K562 (cell line): ENCODE data around the gene METTL25B. TPM values are rescaled to one million over a fixed set of nuclear protein-coding genes. Genes with fewer than 3 reads are reported as not detected.
A peak's percentile ranks its signal among the peaks of the same experiment; 100 is the strongest.

Source experiments
- ARNT ChIP-seq, 2 experiments: fragments of 450-650 bp; IDR thresholded peaks; 2 replicates each; pipeline ENCODE4 v1.6.1; 2016; ENCODE audit warnings: mild to moderate bottlenecking in 1 of 2
- BCOR ChIP-seq: fragments of 450-650 bp; IDR thresholded peaks from 2 replicates; pipeline ENCODE4 v1.6.1; 2016
- DNMT1 ChIP-seq: fragments of 450-650 bp; IDR thresholded peaks from 2 replicates; pipeline ENCODE4 v1.6.1; 2016; ENCODE audit warnings: antibody characterized with exemption, mild to moderate bottlenecking
- GATAD2B ChIP-seq: fragments of 450-650 bp; IDR thresholded peaks from 2 replicates; pipeline ENCODE4 v1.6.1; 2017; ENCODE audit warnings: mild to moderate bottlenecking, borderline replicate concordance
- HDAC1 ChIP-seq, 2 experiments: fragments of 450-650 bp; IDR thresholded peaks; 2 replicates each; pipeline ENCODE4 v1.6.1; 2016 to 2017; ENCODE audit warnings: inconsistent platforms in 1 of 2, mild to moderate bottlenecking in 1 of 2, moderate library complexity in 1 of 2
- HLTF ChIP-seq: fragments of 450-650 bp; IDR thresholded peaks from 2 replicates; pipeline ENCODE4 v1.6.1; 2016
- NELFE ChIP-seq: IDR thresholded peaks from 2 replicates; pipeline ENCODE4 v1.6.1; 2011; ENCODE audit warnings: mild to moderate bottlenecking; ENCODE audit not compliant: insufficient read depth, insufficient read length
- NR3C1 ChIP-seq: sonication (generic); formaldehyde crosslinking; IDR thresholded peaks from 2 replicates; pipeline ENCODE4 v1.8.1; 2022; ENCODE audit warnings: missing genetic modification reagents
- POLR2A ChIP-seq: fragments of 450-650 bp; conservative IDR thresholded peaks from 2 replicates; pipeline ENCODE4 v1.6.1; 2016
- RUNX1 ChIP-seq: sonication (generic); IDR thresholded peaks from 2 replicates; pipeline ENCODE4 v1.6.1; 2016; ENCODE audit warnings: antibody characterized with exemption, low read depth
- SIN3B ChIP-seq: fragments of 450-650 bp; IDR thresholded peaks from 2 replicates; pipeline ENCODE4 v1.6.1; 2017; ENCODE audit warnings: low read depth, mild to moderate bottlenecking, moderate library complexity
- U2AF1 ChIP-seq: fragments of 200-400 bp; formaldehyde crosslinking; optimal IDR thresholded peaks from 2 replicates; pipeline ENCODE3; 2017; ENCODE audit warnings: mild to moderate bottlenecking, low read depth, low read length, moderate library complexity
- ZNF551 ChIP-seq: fragments of 250-450 bp; sonication (Bioruptor Pico); IDR thresholded peaks from 2 replicates; pipeline ENCODE4 v1.5.0; 2021; ENCODE audit warnings: mild to moderate bottlenecking, moderate library complexity
- ZSCAN32 ChIP-seq: fragments of 450-650 bp; formaldehyde crosslinking; IDR thresholded peaks from 2 replicates; pipeline ENCODE4 v1.4.0; 2020; ENCODE audit warnings: mild to moderate bottlenecking, moderate library complexity
- polyA plus RNA-seq, 8 experiments: library from polyadenylated mRNA; depleted of rRNA in 4 of 8; stranded (reverse) in 5 of 8; unstranded in 3 of 8; fragments of >200 nt; fragmentation: Nextera tagmentation in 2 of 8; fragmentation: Illumina TruSeq in 1 of 8; extraction: Ambion mirVana in 2 of 8; extraction: Trizol in 1 of 8; gene quantifications; 2 replicates each; pipeline versions ENCODE4 v1.2.1 to v1.2.3, GENCODE V29; 2011 to 2014; ENCODE audit warnings: inconsistent platforms in 1 of 8, missing spikeins in 1 of 8
- total RNA-seq, 7 experiments: library from RNA; depleted of rRNA in 6 of 7; stranded (reverse); fragments of >200 nt in 6 of 7; fragmentation: Illumina TruSeq in 2 of 7; extraction: Trizol in 2 of 7; gene quantifications; 2 replicates each; pipeline versions ENCODE4 v1.2.1 to v1.2.3, GENCODE V29; 2011 to 2021; ENCODE audit warnings: low replicate concordance in 1 of 7
- TF ChIP-seq, protein P1 (sequence below): fragments of 250-450 bp; sonication (Bioruptor Pico); IDR thresholded peaks from 2 replicates; pipeline ENCODE4 v1.8.0; 2021; ENCODE audit warnings: mild to moderate bottlenecking, moderate library complexity
- TF ChIP-seq, protein P2 (sequence below): sonication (generic); formaldehyde crosslinking; IDR thresholded peaks from 2 replicates; pipeline ENCODE4 v1.8.0; 2022; ENCODE audit warnings: mild to moderate bottlenecking, missing genetic modification reagents, borderline replicate concordance
- TF ChIP-seq, protein P3 (sequence below): fragments of 450-650 bp; formaldehyde crosslinking; IDR thresholded peaks from 2 replicates; pipeline ENCODE4 v1.4.0; 2022; ENCODE audit warnings: missing genetic modification characterization
- TF ChIP-seq, protein P4 (sequence below): sonication (generic); formaldehyde crosslinking; IDR thresholded peaks from 2 replicates; pipeline ENCODE4 v1.8.1; 2022; ENCODE audit warnings: missing genetic modification reagents
- TF ChIP-seq, protein P5 (sequence below): sonication (generic); formaldehyde crosslinking; IDR thresholded peaks from 2 replicates; pipeline ENCODE4 v1.8.1; 2023; ENCODE audit warnings: missing genetic modification reagents, mild to moderate bottlenecking, borderline replicate concordance

The METTL25B gene
- total and polyA plus RNA-seq, 9 of the 15 experiments (the other 6 are each of a cell fraction or from before 2014, with no cell fraction given) = 7.7 to 48.3 (median 33.1) TPM

DNA sequence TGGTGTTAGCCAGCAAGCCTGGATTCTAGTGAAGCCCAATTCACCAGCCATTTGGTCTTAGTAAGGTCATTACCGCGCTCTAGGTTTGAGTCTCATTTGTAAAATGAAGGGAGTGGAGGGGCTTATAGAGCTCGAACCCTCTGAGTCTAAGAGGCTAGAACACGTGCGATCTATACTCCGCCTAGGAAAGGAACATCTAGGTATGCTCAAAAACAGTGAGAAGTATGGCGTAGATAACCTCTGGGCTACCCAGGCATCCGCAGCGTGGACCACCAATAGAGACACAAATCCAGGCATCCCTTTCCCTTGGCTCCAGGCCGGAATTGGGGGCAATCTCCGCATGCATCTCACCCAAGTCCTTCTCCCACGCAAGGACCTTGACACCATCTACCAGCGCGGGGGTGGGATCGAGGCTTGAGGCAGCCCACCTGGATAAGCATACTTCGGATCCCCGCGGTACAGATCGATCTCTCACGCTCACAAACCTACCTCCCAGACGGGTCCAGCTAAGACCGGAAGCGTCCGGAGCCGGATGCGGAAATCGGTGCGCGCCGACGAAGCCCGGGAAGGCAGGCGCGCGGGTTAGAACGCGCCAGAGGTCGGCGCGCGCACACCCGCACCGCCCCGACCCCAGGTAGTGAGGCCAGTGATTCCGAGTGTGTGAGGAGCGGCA is at the start of gene METTL25B (continued):
- TF ChIP-seq, protein P1, sequence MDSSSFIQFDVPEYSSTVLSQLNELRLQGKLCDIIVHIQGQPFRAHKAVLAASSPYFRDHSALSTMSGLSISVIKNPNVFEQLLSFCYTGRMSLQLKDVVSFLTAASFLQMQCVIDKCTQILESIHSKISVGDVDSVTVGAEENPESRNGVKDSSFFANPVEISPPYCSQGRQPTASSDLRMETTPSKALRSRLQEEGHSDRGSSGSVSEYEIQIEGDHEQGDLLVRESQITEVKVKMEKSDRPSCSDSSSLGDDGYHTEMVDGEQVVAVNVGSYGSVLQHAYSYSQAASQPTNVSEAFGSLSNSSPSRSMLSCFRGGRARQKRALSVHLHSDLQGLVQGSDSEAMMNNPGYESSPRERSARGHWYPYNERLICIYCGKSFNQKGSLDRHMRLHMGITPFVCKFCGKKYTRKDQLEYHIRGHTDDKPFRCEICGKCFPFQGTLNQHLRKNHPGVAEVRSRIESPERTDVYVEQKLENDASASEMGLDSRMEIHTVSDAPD (CRISPR knock-in tag) = no peak
- TF ChIP-seq DNMT1 = no peak
- peak; percentile 82 for TF ChIP-seq POLR2A
- TF ChIP-seq SIN3B = peak; percentile 82
- no peak for TF ChIP-seq RUNX1
- TF ChIP-seq, protein P2, sequence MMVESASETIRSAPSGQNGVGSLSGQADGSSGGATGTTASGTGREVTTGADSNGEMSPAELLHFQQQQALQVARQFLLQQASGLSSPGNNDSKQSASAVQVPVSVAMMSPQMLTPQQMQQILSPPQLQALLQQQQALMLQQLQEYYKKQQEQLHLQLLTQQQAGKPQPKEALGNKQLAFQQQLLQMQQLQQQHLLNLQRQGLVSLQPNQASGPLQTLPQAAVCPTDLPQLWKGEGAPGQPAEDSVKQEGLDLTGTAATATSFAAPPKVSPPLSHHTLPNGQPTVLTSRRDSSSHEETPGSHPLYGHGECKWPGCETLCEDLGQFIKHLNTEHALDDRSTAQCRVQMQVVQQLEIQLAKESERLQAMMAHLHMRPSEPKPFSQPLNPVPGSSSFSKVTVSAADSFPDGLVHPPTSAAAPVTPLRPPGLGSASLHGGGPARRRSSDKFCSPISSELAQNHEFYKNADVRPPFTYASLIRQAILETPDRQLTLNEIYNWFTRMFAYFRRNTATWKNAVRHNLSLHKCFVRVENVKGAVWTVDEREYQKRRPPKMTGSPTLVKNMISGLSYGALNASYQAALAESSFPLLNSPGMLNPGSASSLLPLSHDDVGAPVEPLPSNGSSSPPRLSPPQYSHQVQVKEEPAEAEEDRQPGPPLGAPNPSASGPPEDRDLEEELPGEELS (CRISPR knock-in tag) = no peak
- no peak for TF ChIP-seq U2AF1
- peak in 1 of 2 experiments; percentile 87; a peak in 2 of 4 replicates for TF ChIP-seq HDAC1 (IDR thresholded peaks at IDR 0.05)
- TF ChIP-seq HLTF = no peak
- TF ChIP-seq ZNF551 (CRISPR knock-in tag) = no peak
- TF ChIP-seq, protein P3, sequence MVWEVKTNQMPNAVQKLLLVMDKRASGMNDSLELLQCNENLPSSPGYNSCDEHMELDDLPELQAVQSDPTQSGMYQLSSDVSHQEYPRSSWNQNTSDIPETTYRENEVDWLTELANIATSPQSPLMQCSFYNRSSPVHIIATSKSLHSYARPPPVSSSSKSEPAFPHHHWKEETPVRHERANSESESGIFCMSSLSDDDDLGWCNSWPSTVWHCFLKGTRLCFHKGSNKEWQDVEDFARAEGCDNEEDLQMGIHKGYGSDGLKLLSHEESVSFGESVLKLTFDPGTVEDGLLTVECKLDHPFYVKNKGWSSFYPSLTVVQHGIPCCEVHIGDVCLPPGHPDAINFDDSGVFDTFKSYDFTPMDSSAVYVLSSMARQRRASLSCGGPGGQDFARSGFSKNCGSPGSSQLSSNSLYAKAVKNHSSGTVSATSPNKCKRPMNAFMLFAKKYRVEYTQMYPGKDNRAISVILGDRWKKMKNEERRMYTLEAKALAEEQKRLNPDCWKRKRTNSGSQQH (CRISPR knock-in tag) = no peak
- no peak for TF ChIP-seq NELFE
- no peak for TF ChIP-seq GATAD2B
- no peak for TF ChIP-seq ZSCAN32 (CRISPR knock-in tag)
- no peak for TF ChIP-seq NR3C1 (CRISPR knock-in tag)
- TF ChIP-seq, protein P4, sequence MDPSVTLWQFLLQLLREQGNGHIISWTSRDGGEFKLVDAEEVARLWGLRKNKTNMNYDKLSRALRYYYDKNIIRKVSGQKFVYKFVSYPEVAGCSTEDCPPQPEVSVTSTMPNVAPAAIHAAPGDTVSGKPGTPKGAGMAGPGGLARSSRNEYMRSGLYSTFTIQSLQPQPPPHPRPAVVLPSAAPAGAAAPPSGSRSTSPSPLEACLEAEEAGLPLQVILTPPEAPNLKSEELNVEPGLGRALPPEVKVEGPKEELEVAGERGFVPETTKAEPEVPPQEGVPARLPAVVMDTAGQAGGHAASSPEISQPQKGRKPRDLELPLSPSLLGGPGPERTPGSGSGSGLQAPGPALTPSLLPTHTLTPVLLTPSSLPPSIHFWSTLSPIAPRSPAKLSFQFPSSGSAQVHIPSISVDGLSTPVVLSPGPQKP (CRISPR knock-in tag) = no peak
- TF ChIP-seq, protein P5, sequence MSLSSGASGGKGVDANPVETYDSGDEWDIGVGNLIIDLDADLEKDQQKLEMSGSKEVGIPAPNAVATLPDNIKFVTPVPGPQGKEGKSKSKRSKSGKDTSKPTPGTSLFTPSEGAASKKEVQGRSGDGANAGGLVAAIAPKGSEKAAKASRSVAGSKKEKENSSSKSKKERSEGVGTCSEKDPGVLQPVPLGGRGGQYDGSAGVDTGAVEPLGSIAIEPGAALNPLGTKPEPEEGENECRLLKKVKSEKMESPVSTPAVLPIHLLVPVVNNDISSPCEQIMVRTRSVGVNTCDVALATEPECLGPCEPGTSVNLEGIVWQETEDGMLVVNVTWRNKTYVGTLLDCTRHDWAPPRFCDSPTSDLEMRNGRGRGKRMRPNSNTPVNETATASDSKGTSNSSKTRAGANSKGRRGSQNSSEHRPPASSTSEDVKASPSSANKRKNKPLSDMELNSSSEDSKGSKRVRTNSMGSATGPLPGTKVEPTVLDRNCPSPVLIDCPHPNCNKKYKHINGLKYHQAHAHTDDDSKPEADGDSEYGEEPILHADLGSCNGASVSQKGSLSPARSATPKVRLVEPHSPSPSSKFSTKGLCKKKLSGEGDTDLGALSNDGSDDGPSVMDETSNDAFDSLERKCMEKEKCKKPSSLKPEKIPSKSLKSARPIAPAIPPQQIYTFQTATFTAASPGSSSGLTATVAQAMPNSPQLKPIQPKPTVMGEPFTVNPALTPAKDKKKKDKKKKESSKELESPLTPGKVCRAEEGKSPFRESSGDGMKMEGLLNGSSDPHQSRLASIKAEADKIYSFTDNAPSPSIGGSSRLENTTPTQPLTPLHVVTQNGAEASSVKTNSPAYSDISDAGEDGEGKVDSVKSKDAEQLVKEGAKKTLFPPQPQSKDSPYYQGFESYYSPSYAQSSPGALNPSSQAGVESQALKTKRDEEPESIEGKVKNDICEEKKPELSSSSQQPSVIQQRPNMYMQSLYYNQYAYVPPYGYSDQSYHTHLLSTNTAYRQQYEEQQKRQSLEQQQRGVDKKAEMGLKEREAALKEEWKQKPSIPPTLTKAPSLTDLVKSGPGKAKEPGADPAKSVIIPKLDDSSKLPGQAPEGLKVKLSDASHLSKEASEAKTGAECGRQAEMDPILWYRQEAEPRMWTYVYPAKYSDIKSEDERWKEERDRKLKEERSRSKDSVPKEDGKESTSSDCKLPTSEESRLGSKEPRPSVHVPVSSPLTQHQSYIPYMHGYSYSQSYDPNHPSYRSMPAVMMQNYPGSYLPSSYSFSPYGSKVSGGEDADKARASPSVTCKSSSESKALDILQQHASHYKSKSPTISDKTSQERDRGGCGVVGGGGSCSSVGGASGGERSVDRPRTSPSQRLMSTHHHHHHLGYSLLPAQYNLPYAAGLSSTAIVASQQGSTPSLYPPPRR = 0 out of 2 replicates have a peak, but pooled peaks have one; percentile 23
- TF ChIP-seq ARNT (IDR thresholded peaks at IDR 0.05) = 0 out of 4 replicates have a peak, but pooled peaks of 1 of the 2 experiments have one; percentile 29
- TF ChIP-seq BCOR = no peak
